Mesendoderm (in vitro differentiated cells): ENCODE data around the gene TMEM254. TPM values are rescaled to one million over a fixed set of nuclear protein-coding genes. Genes with fewer than 3 reads are reported as not detected.
"Not testable (repeated sequence)": the region's sequence is repeated elsewhere in the genome, so short reads cannot be mapped to it uniquely, and the experiment has no call there.

Source experiments
- DNase-seq: peaks from one replicate; pipeline ENCODE4 v3.0.0; 2013
- H2AK5ac ChIP-seq: 2 replicates; pipeline ENCODE4 v1.6.1; 2013; ENCODE audit warnings: low read length, inconsistent platforms
- H2BK120ac ChIP-seq: 2 replicates; pipeline ENCODE4 v1.6.1; 2013; ENCODE audit warnings: low read depth, mild to moderate bottlenecking, low read length, moderate library complexity, mixed read lengths
- H2BK15ac ChIP-seq: replicated peaks from 2 replicates; pipeline ENCODE4 v1.6.1; 2013; ENCODE audit warnings: low read depth, mild to moderate bottlenecking, moderate library complexity
- H2BK5ac ChIP-seq: 2 replicates; pipeline ENCODE4 v1.6.1; 2013; ENCODE audit warnings: low read length, inconsistent platforms
- H3K18ac ChIP-seq: 2 replicates; pipeline ENCODE4 v1.6.1; 2013; ENCODE audit warnings: mild to moderate bottlenecking, low read length, mixed read lengths
- H3K23ac ChIP-seq: one replicate; pipeline ENCODE4 v1.6.1; 2013; ENCODE audit warnings: low read length
- H3K27ac ChIP-seq: 2 replicates; pipeline ENCODE4 v1.5.1; 2013; ENCODE audit warnings: low read depth, mild to moderate bottlenecking, inconsistent platforms, low read length, moderate library complexity
- H3K27me3 ChIP-seq: 2 replicates; pipeline ENCODE4 v1.6.1; 2013; ENCODE audit warnings: low read length, control low read depth, mild to moderate bottlenecking, inconsistent platforms; ENCODE audit not compliant: insufficient read depth, poor library complexity
- H3K36me3 ChIP-seq: 2 replicates; pipeline ENCODE4 v1.6.1; 2013; ENCODE audit warnings: low read length, inconsistent platforms; ENCODE audit not compliant: control insufficient read depth, insufficient read depth
- H3K4ac ChIP-seq: one replicate; pipeline ENCODE4 v1.6.1; 2013; ENCODE audit warnings: low read depth, mild to moderate bottlenecking, low read length, moderate library complexity
- H3K4me1 ChIP-seq: 2 replicates; pipeline ENCODE4 v1.6.1; 2013; ENCODE audit warnings: low read depth, low read length, inconsistent platforms; ENCODE audit not compliant: control insufficient read depth
- H3K4me2 ChIP-seq: 2 replicates; pipeline ENCODE4 v1.6.1; 2013; ENCODE audit warnings: low read length
- H3K4me3 ChIP-seq: 2 replicates; pipeline ENCODE4 v1.5.1; 2013; ENCODE audit warnings: mild to moderate bottlenecking, low read length
- H3K56ac ChIP-seq: one replicate; pipeline ENCODE4 v1.6.1; 2013; ENCODE audit warnings: low read length
- H3K79me1 ChIP-seq: 2 replicates; pipeline ENCODE4 v1.6.1; 2013; ENCODE audit warnings: low read length, inconsistent platforms
- H3K79me2 ChIP-seq: 2 replicates; pipeline ENCODE4 v1.6.1; 2013; ENCODE audit warnings: mild to moderate bottlenecking, low read length; ENCODE audit not compliant: control insufficient read depth, insufficient read depth
- H3K9ac ChIP-seq: 2 replicates; pipeline ENCODE4 v1.6.1; 2013; ENCODE audit warnings: low read length, inconsistent platforms
- H4K5ac ChIP-seq: one replicate; pipeline ENCODE4 v1.6.1; 2013; ENCODE audit warnings: low read length
- H4K8ac ChIP-seq: one replicate; pipeline ENCODE4 v1.6.1; 2013; ENCODE audit warnings: low read depth, mild to moderate bottlenecking, control low read depth, low read length, moderate library complexity
- WGBS: extraction: QIAGEN DNeasy Blood & Tissue Kit; methylation state at CpG from one replicate; pipeline ENCODE4 v1.1.7; 2013; ENCODE audit warnings: low lambda C conversion rate, missing lambda C conversion rate; ENCODE audit not compliant: insufficient coverage; ENCODE audit errors: extremely low coverage; 5-methylcytosine and 5-hydroxymethylcytosine counted together
- polyA plus RNA-seq, 2 experiments: library from polyadenylated mRNA; stranded (reverse); fragments of 200-250 nt; gene quantifications; one replicate each; pipeline ENCODE4 v1.2.3, GENCODE V29; 2013

TMEM254 gene
- polyA plus RNA-seq (2013, experiment 1 of 2) = 19.6 TPM
- 20.5 TPM for polyA plus RNA-seq (2013, experiment 2 of 2)

DNA sequence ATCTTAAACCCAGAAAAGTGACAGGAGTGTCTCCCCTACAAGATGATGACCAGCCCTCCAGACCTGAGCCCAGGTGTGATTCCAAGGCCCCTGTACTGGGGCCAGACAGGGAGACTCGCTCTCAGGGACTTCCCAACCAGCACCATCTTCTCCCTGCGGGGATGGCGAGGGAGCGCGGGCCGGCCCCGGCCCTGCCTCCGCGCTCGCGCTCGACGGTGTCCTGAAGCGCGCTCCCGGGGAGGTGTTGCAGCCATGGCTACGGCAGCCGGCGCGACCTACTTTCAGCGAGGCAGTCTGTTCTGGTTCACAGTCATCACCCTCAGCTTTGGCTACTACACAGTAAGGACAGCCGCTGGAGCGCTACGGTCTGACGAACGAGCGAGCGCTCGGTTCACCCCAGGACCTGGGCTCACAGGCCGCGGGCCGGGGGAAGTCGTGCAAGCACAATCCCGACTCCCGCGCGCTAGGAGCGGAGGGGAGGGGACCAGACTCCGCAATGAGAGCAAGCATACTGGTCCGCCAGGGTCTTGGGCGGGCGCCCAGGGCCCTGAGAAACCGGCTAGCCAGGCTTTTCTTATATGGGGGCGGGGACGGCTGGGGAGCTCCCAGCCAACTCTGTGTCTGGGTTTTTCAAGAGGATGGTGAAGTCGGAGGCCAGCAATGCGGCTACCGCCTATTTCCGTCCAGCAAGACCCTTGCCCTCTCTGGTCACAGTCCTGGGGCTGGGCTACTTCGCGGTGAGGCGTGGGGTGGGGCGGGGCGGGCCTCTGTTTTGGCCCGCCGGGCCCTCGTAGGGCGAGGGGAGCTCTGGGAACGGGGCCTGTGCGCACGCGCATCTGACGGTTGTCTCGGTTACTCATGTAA lies at the start of gene TMEM254:
Gene TMEM254 (plus strand): TSS at position 218 of the 864 bp plus-strand sequence. CDS start 35 bp downstream, at position 253.
- peak within 1 kb of the TSS; percentile 98 for H3K9ac ChIP-seq
- no peaks in the 10 kb centered on the region for H3K79me2 ChIP-seq
- no peaks in the 10 kb centered on the region for H3K79me1 ChIP-seq
- H3K4me2 ChIP-seq = peak within 1 kb of the TSS; percentile 90
- peak within 1 kb of the TSS; percentile 68 for H4K8ac ChIP-seq
- no peaks in the 10 kb centered on the region for H3K36me3 ChIP-seq
- no peak within 1 kb of the TSS for H2AK5ac ChIP-seq
- DNase-seq = peak; percentile 95
- peak within 1 kb of the TSS; percentile 91 for H2BK5ac ChIP-seq
- peak within 1 kb of the TSS; percentile 74 for H2BK120ac ChIP-seq
- peak within 1 kb of the TSS; percentile 67 for H3K23ac ChIP-seq
- no CpG with 5 or more reads among the region's 64 CpGs for WGBS
- H2BK15ac ChIP-seq = no peak within 1 kb of the TSS
- no peaks in the 10 kb centered on the region for H3K27me3 ChIP-seq
- H4K5ac ChIP-seq = no peak within 1 kb of the TSS
- peak within 1 kb of the TSS; percentile 84 for H3K4me3 ChIP-seq
- H3K18ac ChIP-seq = peak within 1 kb of the TSS; percentile 53
- H3K56ac ChIP-seq = peak within 1 kb of the TSS; percentile 99
- H3K27ac ChIP-seq = peak within 1 kb of the TSS; percentile 97
- H3K4me1 ChIP-seq = no peaks in the 10 kb centered on the region
- H3K4ac ChIP-seq = peak within 1 kb of the TSS; percentile 18

- not testable (repeated sequence) for H3K4ac ChIP-seq, H3K4me3 ChIP-seq, H3K4me1 ChIP-seq, H2AK5ac ChIP-seq, H3K79me1 ChIP-seq, H4K8ac ChIP-seq, H3K23ac ChIP-seq, H3K56ac ChIP-seq, H3K18ac ChIP-seq, H2BK120ac ChIP-seq, H3K79me2 ChIP-seq, H2BK15ac ChIP-seq, H3K27ac ChIP-seq, H3K4me2 ChIP-seq, H3K36me3 ChIP-seq, H4K5ac ChIP-seq, H2BK5ac ChIP-seq, H3K27me3 ChIP-seq, H3K9ac ChIP-seq
- DNase-seq = peak; percentile 85
- WGBS = no CpG with 5 or more reads among the region's 3 CpGs
Measured at GRCh38 chr10:80029205-80029604, 49.3 kb upstream of the TMEM254 start.

DNA sequence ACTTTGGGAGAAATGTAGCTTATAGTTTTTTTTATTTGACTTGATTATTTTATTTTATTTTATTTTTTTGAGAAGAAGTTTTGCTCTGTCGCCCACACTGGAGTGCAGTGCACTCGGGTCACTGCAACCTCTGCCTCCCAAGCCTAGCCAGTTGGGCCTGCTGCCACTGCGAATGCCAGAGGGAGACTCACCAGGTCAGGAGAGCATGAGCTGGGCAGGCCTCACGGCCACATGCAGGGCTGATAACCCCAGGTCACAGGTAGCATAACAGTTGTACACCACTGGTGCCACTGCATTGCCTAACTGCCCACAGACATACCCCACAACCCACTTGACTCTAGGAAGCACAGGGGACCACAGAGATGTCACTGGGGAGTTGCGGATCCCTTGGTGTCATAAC lies 48.6 kb upstream of the TMEM254 start:
- not testable (repeated sequence) for H3K27me3 ChIP-seq, H3K36me3 ChIP-seq, H2BK15ac ChIP-seq, H3K4me3 ChIP-seq, H3K56ac ChIP-seq, H3K4me1 ChIP-seq, H3K9ac ChIP-seq, H4K8ac ChIP-seq, H3K18ac ChIP-seq, H3K27ac ChIP-seq, H3K23ac ChIP-seq, H3K79me2 ChIP-seq, DNase-seq, H3K79me1 ChIP-seq, H2AK5ac ChIP-seq, H2BK5ac ChIP-seq, H4K5ac ChIP-seq, H3K4me2 ChIP-seq, H3K4ac ChIP-seq, H2BK120ac ChIP-seq
- WGBS = no CpG with 5 or more reads among the region's 5 CpGs

- Histone ChIP-seq H3K36me3 (no peaks in the 10 kb centered on the region), H2AK5ac (no peak overlapping the region), H3K4me2 (no peak overlapping the region), H3K4me1 (no peaks in the 10 kb centered on the region), H2BK15ac (no peak overlapping the region), H4K8ac (no peak overlapping the region), H3K27me3 (no peaks in the 10 kb centered on the region), H3K18ac (no peak overlapping the region), H2BK120ac (no peak overlapping the region), H3K4me3 (no peak overlapping the region), H3K79me2 (no peaks in the 10 kb centered on the region), H3K56ac (no peak overlapping the region), H3K23ac (no peak overlapping the region), H3K27ac (no peak overlapping the region), H3K9ac (no peak overlapping the region), H3K79me1 (no peaks in the 10 kb centered on the region), H3K4ac (no peak overlapping the region), H2BK5ac (no peak overlapping the region), H4K5ac (no peak overlapping the region)
- no peak for DNase-seq
- WGBS = no CpG with 5 or more reads among the region's 5 CpGs
Measured at GRCh38 chr10:80032503-80032902, 46.0 kb upstream of the TMEM254 start.

DNA sequence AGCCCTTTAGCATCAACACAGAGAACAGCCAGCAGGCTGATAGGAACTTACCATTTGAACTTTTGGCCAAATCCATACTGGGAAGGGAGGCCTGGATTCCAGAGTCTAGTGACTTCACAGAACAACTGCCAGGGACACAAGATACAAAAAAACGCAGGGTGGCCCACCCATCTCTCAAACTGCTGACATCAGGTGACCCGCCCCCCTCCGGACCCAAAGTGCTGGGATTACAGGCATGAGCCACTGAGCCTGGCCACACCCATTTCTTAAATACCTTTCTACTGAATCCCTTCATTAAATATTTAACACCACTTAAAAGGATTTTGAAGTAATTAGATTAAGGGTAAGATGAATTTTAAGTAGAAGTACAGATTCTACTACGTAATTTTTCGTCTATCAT lies 43.7 kb upstream of the TMEM254 start:
- H3K4me2 ChIP-seq, H3K79me2 ChIP-seq, H4K5ac ChIP-seq, H2BK5ac ChIP-seq, H2BK120ac ChIP-seq, H3K4ac ChIP-seq, H4K8ac ChIP-seq, H2BK15ac ChIP-seq, H3K27ac ChIP-seq, H3K79me1 ChIP-seq, H3K23ac ChIP-seq, H3K18ac ChIP-seq, H3K56ac ChIP-seq, H3K4me3 ChIP-seq, H3K36me3 ChIP-seq, H3K4me1 ChIP-seq, H3K9ac ChIP-seq, H3K27me3 ChIP-seq, H2AK5ac ChIP-seq: not testable (repeated sequence)
- peak; percentile 26 for DNase-seq
- no CpG with 5 or more reads among the region's 5 CpGs for WGBS
